HCT116 (cell line): ENCODE results near the gene ST3GAL2. TPM values are rescaled to one million over a fixed set of nuclear protein-coding genes. Genes with fewer than 3 reads are reported as not detected.

ENCODE experiments used
- ATAC-seq: fragments of 200-7000 bp; cut with Tn5 transposase; 2 replicates; pipeline ENCODE4 v1.9.1; 2020; ENCODE audit warnings: mild to moderate bottlenecking, moderate library complexity
- BruUV-seq: library from RNA; stranded (reverse); fragments of 400-500 nt; replicated peaks from 2 replicates; lab custom pipeline; 2021; lab: Mats Ljungman, UMichigan
- CTCF ChIA-PET: fragments of 300-600 bp; sonication (Branson Sonifier 250); formaldehyde crosslinking; loops from one replicate; lab custom pipeline; 2021; ENCODE audit warnings: antibody characterized with exemption; lab: Charles Lee
- POLR2A ChIA-PET: fragments of 300-600, 350-600 bp; sonication (Branson Sonifier 250); formaldehyde crosslinking; loops from one replicate; lab custom pipeline; 2021; ENCODE audit warnings: antibody characterized with exemption; lab: Charles Lee
- RAD21 ChIA-PET, 2 experiments: fragments of 300-600 bp; sonication (Branson Sonifier 250); formaldehyde crosslinking; loops; one replicate each; lab custom pipeline; 2023; ENCODE audit warnings: low total read pairs in 2 of 2; ENCODE audit not compliant: uncharacterized antibody in 2 of 2, unreplicated experiment in 2 of 2, low non-redundant PET in 1 of 2; lab: Charles Lee
- DNase-seq: peaks from one replicate; pipeline ENCODE4 v3.0.0-alpha.2; 2010; ENCODE audit warnings: low read depth, low spot score
- H2AFZ ChIP-seq: fragments of 200-600 bp; shearing (Covaris generic), sonication (generic); 2 replicates; pipeline ENCODE4 v1.6.1; 2017; ENCODE audit warnings: low read depth, mixed run types, mixed read lengths, antibody characterized with exemption, low read length; ENCODE audit not compliant: poor library complexity, severe bottlenecking
- H3K27ac ChIP-seq: 2 replicates; pipeline ENCODE4 v1.5.1; 2012; ENCODE audit warnings: low read depth, low read length
- H3K27me3 ChIP-seq: fragments of 200-600 bp; sonication (generic); 2 replicates; pipeline ENCODE4 v1.6.1; 2016; ENCODE audit warnings: mixed run types, low read length, mixed read lengths; ENCODE audit not compliant: insufficient read depth
- H3K36me3 ChIP-seq, 2 experiments: fragments of 200-500 bp in 1 of 2; fragments of 200-600 bp in 1 of 2; sonication (Bioruptor generic) in 1 of 2; sonication (generic) in 1 of 2; 2 replicates each; pipeline versions ENCODE4 v1.5.1 to v1.6.1; 2014 to 2016; ENCODE audit warnings: low read length in 2 of 2, inconsistent platforms in 1 of 2, mixed read lengths in 1 of 2, mixed run types in 1 of 2; ENCODE audit not compliant: insufficient read depth in 2 of 2, control insufficient read depth in 1 of 2
- H3K4me1 ChIP-seq, 2 experiments: fragments of 200-600 bp in 1 of 2; sonication (generic) in 1 of 2; 2 replicates each; pipeline versions ENCODE4 v1.5.1 to v1.6.1; 2012 to 2017; ENCODE audit warnings: low read length in 2 of 2, inconsistent platforms in 1 of 2, mild to moderate bottlenecking in 1 of 2, mixed read lengths in 1 of 2, mixed run types in 1 of 2, moderate library complexity in 1 of 2; ENCODE audit not compliant: insufficient read depth in 2 of 2, control insufficient read depth in 1 of 2
- H3K4me2 ChIP-seq: fragments of 200-600 bp; sonication (generic); 2 replicates; pipeline ENCODE4 v1.6.1; 2017; ENCODE audit warnings: mixed run types, low read length, mixed read lengths
- H3K4me3 ChIP-seq, 2 experiments: fragments of 200-600 bp in 1 of 2; sonication (generic) in 1 of 2; replicated peaks in 1 of 2; 2 replicates each; pipeline ENCODE4 v1.5.1; 2011 to 2016; ENCODE audit warnings: low read length in 2 of 2, control low read depth in 1 of 2, low read depth in 1 of 2, mild to moderate bottlenecking in 1 of 2, mixed read lengths in 1 of 2, mixed run types in 1 of 2
- H3K79me2 ChIP-seq: fragments of 200-600 bp; sonication (generic); 2 replicates; pipeline ENCODE4 v1.6.1; 2017; ENCODE audit warnings: mild to moderate bottlenecking, mixed run types, low read length, moderate library complexity, mixed read lengths; ENCODE audit not compliant: insufficient read depth
- H3K9ac ChIP-seq: fragments of 200-600 bp; sonication (generic); 2 replicates; pipeline ENCODE4 v1.6.1; 2016; ENCODE audit warnings: low read length, mixed read lengths
- H3K9me2 ChIP-seq: fragments of 200-600 bp; sonication (generic), shearing (Covaris generic); 2 replicates; pipeline ENCODE4 v1.6.1; 2017; ENCODE audit warnings: mixed run types, mild to moderate bottlenecking, moderate library complexity; ENCODE audit not compliant: insufficient read depth
- H3K9me3 ChIP-seq, 2 experiments: fragments of 200-500 bp in 1 of 2; fragments of 200-600 bp in 1 of 2; sonication (Bioruptor generic) in 1 of 2; sonication (generic) in 1 of 2; 2 replicates each; pipeline ENCODE4 v1.6.1; 2014 to 2017; ENCODE audit warnings: low read length in 2 of 2, mixed read lengths in 2 of 2, inconsistent platforms in 1 of 2, low read depth in 1 of 2, mild to moderate bottlenecking in 1 of 2, mixed run types in 1 of 2, moderate library complexity in 1 of 2; ENCODE audit not compliant: control insufficient read depth in 1 of 2, insufficient read depth in 1 of 2
- H4K20me1 ChIP-seq: fragments of 200-600 bp; sonication (generic), shearing (Covaris generic); 2 replicates; pipeline ENCODE4 v1.6.1; 2017; ENCODE audit warnings: mixed run types, mild to moderate bottlenecking, moderate library complexity; ENCODE audit not compliant: insufficient read depth
- CBX3 ChIP-seq: IDR thresholded peaks from 2 replicates; pipeline ENCODE4 v1.6.1; 2012; ENCODE audit warnings: low read depth
- ELF1 ChIP-seq: IDR thresholded peaks from 2 replicates; pipeline ENCODE4 v1.6.1; 2012; ENCODE audit warnings: low read depth, borderline replicate concordance
- EZH2phosphoT487 ChIP-seq: fragments of 200-600 bp; IDR thresholded peaks from 2 replicates; pipeline ENCODE4 v1.6.1; 2018; ENCODE audit warnings: antibody characterized with exemption, borderline replicate concordance
- YY1 ChIP-seq: IDR thresholded peaks from 2 replicates; pipeline ENCODE4 v1.6.1; 2011; ENCODE audit warnings: low read length, low read depth, moderate library complexity, mild to moderate bottlenecking; ENCODE audit not compliant: insufficient replicate concordance; ENCODE audit errors: extremely low read depth
- ZFX ChIP-seq: fragments of 450-650 bp; IDR thresholded peaks from 2 replicates; pipeline ENCODE4 v1.6.1; 2017
- intact Hi-C: fragments of 100-400 bp; cut with micrococcal nuclease; formaldehyde crosslinking; loops from 2 replicates; pipeline ENCODE4 v1.10.0; 2022
- total RNA-seq: library from RNA; stranded (reverse); gene quantifications from one replicate; pipeline ENCODE4 v1.2.1, GENCODE V29; 2021; ENCODE audit not compliant: unreplicated experiment
- TF ChIP-seq, protein P1 (sequence below): IDR thresholded peaks from 2 replicates; pipeline ENCODE4 v1.6.1; 2012; ENCODE audit warnings: low read depth
- TF ChIP-seq, protein P2 (sequence below): IDR thresholded peaks from 2 replicates; pipeline ENCODE4 v1.6.1; 2011; ENCODE audit warnings: mild to moderate bottlenecking, low read length, moderate library complexity; ENCODE audit not compliant: insufficient replicate concordance; ENCODE audit errors: extremely low read depth

Gene ST3GAL2
- total RNA-seq, 1 experiment from 2014 or later = 9.5 TPM

DNA sequence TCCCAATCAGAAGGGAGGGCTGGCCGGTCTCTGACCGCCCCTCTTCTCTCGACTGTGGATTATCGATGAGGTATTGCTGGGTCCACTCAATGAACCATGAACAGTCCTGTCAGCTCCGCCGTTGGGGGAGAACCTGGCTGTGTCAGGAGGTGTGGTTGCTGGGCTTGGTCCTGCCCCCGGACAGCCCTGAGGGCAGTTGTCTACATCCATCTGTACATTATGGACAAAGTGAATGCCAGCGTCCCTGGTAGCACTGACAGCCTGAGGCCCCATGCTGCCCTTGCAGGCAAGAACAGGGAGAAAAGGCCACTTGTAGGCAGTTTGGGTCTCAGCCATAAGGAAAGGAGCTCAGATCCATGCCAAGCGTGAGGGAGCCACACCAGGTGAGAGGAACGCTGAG is 38.9 kb downstream of the ST3GAL2 start:
- Histone ChIP-seq H4K20me1 (no peaks in the 10 kb centered on the region), H2AFZ (no peak overlapping the region), H3K9ac (no peak overlapping the region), H3K79me2 (no peaks in the 10 kb centered on the region), H3K36me3 (no peaks in the 10 kb centered on the region), H3K27me3 (no peaks in the 10 kb centered on the region), H3K4me1 (peaks cover 2 to 19% of the 10 kb centered on the region in 2 experiments; a peak in 3 of 4 replicates), H3K27ac (no peak overlapping the region), H3K4me2 (no peak overlapping the region), H3K9me2 (no peaks in the 10 kb centered on the region)
- no peak for DNase-seq
- BruUV-seq = no TSS peak
- CTCF ChIA-PET = no interaction called here
- no peak for ATAC-seq
- no peak for TF ChIP-seq ELF1
- TF ChIP-seq EZH2phosphoT487 = no peak
- no peak for TF ChIP-seq CBX3
- TF ChIP-seq, protein P1, sequence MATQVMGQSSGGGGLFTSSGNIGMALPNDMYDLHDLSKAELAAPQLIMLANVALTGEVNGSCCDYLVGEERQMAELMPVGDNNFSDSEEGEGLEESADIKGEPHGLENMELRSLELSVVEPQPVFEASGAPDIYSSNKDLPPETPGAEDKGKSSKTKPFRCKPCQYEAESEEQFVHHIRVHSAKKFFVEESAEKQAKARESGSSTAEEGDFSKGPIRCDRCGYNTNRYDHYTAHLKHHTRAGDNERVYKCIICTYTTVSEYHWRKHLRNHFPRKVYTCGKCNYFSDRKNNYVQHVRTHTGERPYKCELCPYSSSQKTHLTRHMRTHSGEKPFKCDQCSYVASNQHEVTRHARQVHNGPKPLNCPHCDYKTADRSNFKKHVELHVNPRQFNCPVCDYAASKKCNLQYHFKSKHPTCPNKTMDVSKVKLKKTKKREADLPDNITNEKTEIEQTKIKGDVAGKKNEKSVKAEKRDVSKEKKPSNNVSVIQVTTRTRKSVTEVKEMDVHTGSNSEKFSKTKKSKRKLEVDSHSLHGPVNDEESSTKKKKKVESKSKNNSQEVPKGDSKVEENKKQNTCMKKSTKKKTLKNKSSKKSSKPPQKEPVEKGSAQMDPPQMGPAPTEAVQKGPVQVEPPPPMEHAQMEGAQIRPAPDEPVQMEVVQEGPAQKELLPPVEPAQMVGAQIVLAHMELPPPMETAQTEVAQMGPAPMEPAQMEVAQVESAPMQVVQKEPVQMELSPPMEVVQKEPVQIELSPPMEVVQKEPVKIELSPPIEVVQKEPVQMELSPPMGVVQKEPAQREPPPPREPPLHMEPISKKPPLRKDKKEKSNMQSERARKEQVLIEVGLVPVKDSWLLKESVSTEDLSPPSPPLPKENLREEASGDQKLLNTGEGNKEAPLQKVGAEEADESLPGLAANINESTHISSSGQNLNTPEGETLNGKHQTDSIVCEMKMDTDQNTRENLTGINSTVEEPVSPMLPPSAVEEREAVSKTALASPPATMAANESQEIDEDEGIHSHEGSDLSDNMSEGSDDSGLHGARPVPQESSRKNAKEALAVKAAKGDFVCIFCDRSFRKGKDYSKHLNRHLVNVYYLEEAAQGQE = no peak
- TF ChIP-seq ZFX = no peak
- no peak for TF ChIP-seq YY1
- TF ChIP-seq, protein P2, sequence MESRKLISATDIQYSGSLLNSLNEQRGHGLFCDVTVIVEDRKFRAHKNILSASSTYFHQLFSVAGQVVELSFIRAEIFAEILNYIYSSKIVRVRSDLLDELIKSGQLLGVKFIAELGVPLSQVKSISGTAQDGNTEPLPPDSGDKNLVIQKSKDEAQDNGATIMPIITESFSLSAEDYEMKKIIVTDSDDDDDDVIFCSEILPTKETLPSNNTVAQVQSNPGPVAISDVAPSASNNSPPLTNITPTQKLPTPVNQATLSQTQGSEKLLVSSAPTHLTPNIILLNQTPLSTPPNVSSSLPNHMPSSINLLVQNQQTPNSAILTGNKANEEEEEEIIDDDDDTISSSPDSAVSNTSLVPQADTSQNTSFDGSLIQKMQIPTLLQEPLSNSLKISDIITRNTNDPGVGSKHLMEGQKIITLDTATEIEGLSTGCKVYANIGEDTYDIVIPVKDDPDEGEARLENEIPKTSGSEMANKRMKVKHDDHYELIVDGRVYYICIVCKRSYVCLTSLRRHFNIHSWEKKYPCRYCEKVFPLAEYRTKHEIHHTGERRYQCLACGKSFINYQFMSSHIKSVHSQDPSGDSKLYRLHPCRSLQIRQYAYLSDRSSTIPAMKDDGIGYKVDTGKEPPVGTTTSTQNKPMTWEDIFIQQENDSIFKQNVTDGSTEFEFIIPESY = no peak
- TF ChIP-seq, all 23 proteins: peak for 0
- H3K4me3 ChIP-seq = no peak overlapping the region
- intact Hi-C loops = no loop called here
- H3K9me3 ChIP-seq = no peaks in the 10 kb centered on the region
- ChIA-PET RAD21 (no interaction called here), POLR2A (no interaction called here)
